ENCODE results near the gene SCGB1D1.

The SCGB1D1 gene

GRCh38 chr11:62233730-62234129, 43.7 kb downstream of the SCGB1D1 start:
- no peak for DNase-seq (ENCODE audit: low spot score)

- DNase-seq (ENCODE audit: low spot score) = no peak
These were observed 46.2 kb downstream of the SCGB1D1 start for GRCh38 chr11:62236187-62236586.

- DNase-seq (ENCODE audit: low spot score) = no peak
These were observed 47.5 kb downstream of the SCGB1D1 start for GRCh38 chr11:62237499-62237898.

- no peak for DNase-seq (ENCODE audit: low spot score)
These were observed 48.1 kb downstream of the SCGB1D1 start for GRCh38 chr11:62238151-62238550.

GRCh38 chr11:62241095-62241494, 51.1 kb downstream of the SCGB1D1 start:
- no peak for DNase-seq (ENCODE audit: low spot score)

GRCh38 chr11:62242021-62242420, 52.0 kb downstream of the SCGB1D1 start, which contains the start of gene SCGB1D2:
TSS of gene SCGB1D2 (plus strand) at chr11:62242239. CDS start at chr11:62242308, 69 bp downstream.
- peak; percentile 50 for DNase-seq (ENCODE audit: low spot score)

All from ecto neural progenitor cell (in vitro differentiated cells).